HL-60 (cell line): ENCODE results near the gene TMEM255B.
"Not testable (repeated sequence)": the region's sequence is repeated elsewhere in the genome, so short reads cannot be mapped to it uniquely, and the experiment has no call there.

ENCODE experiments used
- DNase-seq, 2 experiments: peaks; one replicate each; pipeline ENCODE4 v3.0.0-alpha.2; 2010 to 2020; ENCODE audit warnings: low read depth in 1 of 2, low spot score in 1 of 2
- H3K27ac ChIP-seq: fragments of 250-450 bp; sonication (Bioruptor Pico); replicated peaks from 2 replicates; pipeline ENCODE4 v1.5.1; 2020; ENCODE audit warnings: mild to moderate bottlenecking, moderate library complexity
- H3K27me3 ChIP-seq: fragments of 250-450 bp; sonication (Bioruptor Pico); 2 replicates; pipeline ENCODE4 v1.5.1; 2021; ENCODE audit warnings: mild to moderate bottlenecking, moderate library complexity; ENCODE audit not compliant: insufficient read depth, poor library complexity, severe bottlenecking
- H3K4me3 ChIP-seq: replicated peaks from 2 replicates; pipeline ENCODE4 v1.5.1; 2011; ENCODE audit warnings: mild to moderate bottlenecking, control low read depth, low read length; ENCODE audit not compliant: insufficient read depth
- CTCF ChIP-seq: IDR thresholded peaks from one replicate; pipeline ENCODE4 v1.5.1; 2011; ENCODE audit warnings: low read length, control low read depth, inconsistent platforms; ENCODE audit not compliant: insufficient read depth
- GABPA ChIP-seq: IDR thresholded peaks from 2 replicates; pipeline ENCODE4 v1.6.1; 2012; ENCODE audit warnings: low read depth
- POLR2AphosphoS5 ChIP-seq: IDR thresholded peaks from 2 replicates; pipeline ENCODE4 v1.6.1; 2012; ENCODE audit warnings: low read depth
- REST ChIP-seq: IDR thresholded peaks from 2 replicates; pipeline ENCODE4 v1.6.1; 2012; ENCODE audit warnings: low read depth; ENCODE audit not compliant: insufficient replicate concordance
- SPI1 ChIP-seq: IDR thresholded peaks from 2 replicates; pipeline ENCODE4 v1.6.1; 2012; ENCODE audit warnings: low read depth, mild to moderate bottlenecking, borderline replicate concordance

The TMEM255B gene

GRCh38 chr13:113822956-113823744 lies 64.1 kb downstream of the TMEM255B start:
- no peak for TF ChIP-seq SPI1
- TF ChIP-seq REST, result no peak
- TF ChIP-seq GABPA, result no peak
- no peak for TF ChIP-seq CTCF
- TF ChIP-seq POLR2AphosphoS5, result no peak
- H3K27me3 ChIP-seq, result no peaks in the 10 kb centered on the region
- no peak for DNase-seq
- H3K4me3 ChIP-seq, result no peak overlapping the region
- no peak overlapping the region for H3K27ac ChIP-seq

- no peaks in the 10 kb centered on the region for H3K27me3 ChIP-seq
- H3K27ac ChIP-seq, result no peak overlapping the region
- no peak overlapping the region for H3K4me3 ChIP-seq
- TF ChIP-seq POLR2AphosphoS5, result no peak
- no peak for TF ChIP-seq REST
- TF ChIP-seq SPI1, result no peak
- TF ChIP-seq GABPA, result no peak
- no peak for DNase-seq
These were observed 64.7 kb downstream of the TMEM255B start for GRCh38 chr13:113823771-113824170.

GRCh38 chr13:113825841-113826240 lies 66.8 kb downstream of the TMEM255B start:
- no peak for DNase-seq
- Histone ChIP-seq H3K4me3 (no peak overlapping the region), H3K27me3 (no peaks in the 10 kb centered on the region), H3K27ac (no peak overlapping the region)
- no peak for TF ChIP-seq REST
- TF ChIP-seq CTCF, result no peak
- TF ChIP-seq SPI1, result no peak
- TF ChIP-seq POLR2AphosphoS5, result no peak
- TF ChIP-seq GABPA, result no peak

- not testable (repeated sequence) for DNase-seq, H3K4me3 ChIP-seq, H3K27ac ChIP-seq
These were observed 67.4 kb downstream of the TMEM255B start for GRCh38 chr13:113826446-113826845.

More at GRCh38 chr13:113826446-113826845, 67.4 kb downstream of the TMEM255B start:
- H3K27me3 ChIP-seq, result not testable (repeated sequence)
